Measurements from ENCODE around the gene CPNE4.

DNA sequence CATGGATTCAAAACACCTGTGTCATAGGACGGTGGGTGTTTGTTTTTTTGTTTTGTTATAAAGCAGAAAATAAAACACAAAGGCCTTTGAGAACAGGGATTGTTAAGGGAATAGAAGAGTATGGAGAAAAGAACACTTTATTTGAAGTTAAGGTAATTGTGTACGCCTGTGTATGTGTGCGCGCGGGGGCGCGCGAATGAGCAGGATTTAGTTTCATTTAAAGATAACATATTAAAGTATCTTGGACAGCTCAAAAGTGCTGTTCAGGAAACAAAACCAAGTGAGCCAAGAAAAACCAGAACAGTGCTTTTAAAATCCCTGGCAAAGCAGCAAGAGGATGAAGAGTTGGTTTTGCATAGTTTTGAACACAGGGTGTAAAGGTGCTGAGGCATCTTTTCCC is 1.9 kb downstream of the CPNE4 start:
- TF ChIP-seq POLR2A (IDR thresholded peaks at IDR 0.05; ENCODE audit: low read depth, low read length) (no peak), POU2F2 (IDR thresholded peaks at IDR 0.05; ENCODE audit: low read depth, low read length) (no peak)

Measured in GM12891 (cell line).